G401 (cell line): ENCODE measurements around the gene CREB3L4. TPM values are rescaled to one million over a fixed set of nuclear protein-coding genes. Genes with fewer than 3 reads are reported as not detected.
A peak's percentile ranks its signal among the peaks of the same experiment; 100 is the strongest.

Experiments
- DNase-seq: peaks from one replicate; pipeline ENCODE4 v3.0.0-alpha.2; 2015; ENCODE audit warnings: low spot score
- in situ Hi-C: cut with HindIII; loops from 2 replicates; pipeline ENCODE4 v1.10.0; 2016; ENCODE audit warnings: low sequenced_read_pairs, mixed read lengths
- total RNA-seq: library from RNA; depleted of rRNA; stranded (reverse); fragments of >200 nt; shearing (Covaris generic); gene quantifications from 2 replicates; pipeline ENCODE4 v1.2.3, GENCODE V29; 2014

The CREB3L4 gene
- total RNA-seq, 1 experiment from 2014 or later, result 13.4 TPM

DNA sequence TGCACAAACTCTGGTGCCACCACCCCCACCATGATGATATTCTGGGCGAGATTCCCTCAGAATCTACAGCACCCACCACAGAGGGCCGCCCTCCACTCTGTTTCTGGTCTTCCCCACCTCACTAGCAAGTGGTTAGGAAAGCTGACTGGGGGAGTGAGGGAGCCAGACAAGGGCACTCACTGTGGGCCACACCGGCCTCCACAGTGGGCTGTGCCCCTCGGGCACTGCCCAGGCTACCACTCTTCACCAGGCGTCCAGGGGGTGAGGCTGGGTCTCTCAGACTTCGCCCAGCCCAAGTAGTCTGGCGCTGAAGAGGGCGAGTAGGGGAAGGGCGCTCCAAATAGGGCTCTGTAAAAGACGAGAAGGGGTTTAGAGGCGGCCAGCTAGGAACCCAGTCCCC lies 33.7 kb upstream of the CREB3L4 start:
- in situ Hi-C loops, result loop anchor here (25.0 kb wide), 1 partner anchor 122 kb away; no protein-coding TSS in a partner anchor
- DNase-seq, result no peak

DNA sequence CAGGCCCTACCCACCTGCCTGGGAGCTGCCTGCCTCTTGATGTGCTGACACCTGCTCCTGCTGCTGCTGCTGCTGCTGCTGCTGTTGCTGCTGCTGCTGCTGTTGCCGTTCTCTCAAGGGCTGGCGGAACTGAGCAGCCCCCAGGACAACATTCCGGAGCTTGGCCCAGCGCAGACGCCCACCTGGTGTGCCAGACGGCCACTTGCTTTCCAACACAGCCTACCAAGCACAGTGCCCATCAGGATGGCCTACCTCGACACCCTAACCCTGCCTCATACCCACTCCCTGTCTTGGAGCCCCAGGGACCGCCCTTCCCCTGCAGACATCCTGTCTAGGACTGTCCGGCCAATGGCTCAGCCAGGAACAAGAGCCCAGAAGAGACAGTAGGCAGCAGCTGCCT lies 33.0 kb upstream of the CREB3L4 start:
- in situ Hi-C loops, result loop anchor here (25.0 kb wide), 1 partner anchor 122 kb away; no protein-coding TSS in a partner anchor
- DNase-seq, result no peak

DNA sequence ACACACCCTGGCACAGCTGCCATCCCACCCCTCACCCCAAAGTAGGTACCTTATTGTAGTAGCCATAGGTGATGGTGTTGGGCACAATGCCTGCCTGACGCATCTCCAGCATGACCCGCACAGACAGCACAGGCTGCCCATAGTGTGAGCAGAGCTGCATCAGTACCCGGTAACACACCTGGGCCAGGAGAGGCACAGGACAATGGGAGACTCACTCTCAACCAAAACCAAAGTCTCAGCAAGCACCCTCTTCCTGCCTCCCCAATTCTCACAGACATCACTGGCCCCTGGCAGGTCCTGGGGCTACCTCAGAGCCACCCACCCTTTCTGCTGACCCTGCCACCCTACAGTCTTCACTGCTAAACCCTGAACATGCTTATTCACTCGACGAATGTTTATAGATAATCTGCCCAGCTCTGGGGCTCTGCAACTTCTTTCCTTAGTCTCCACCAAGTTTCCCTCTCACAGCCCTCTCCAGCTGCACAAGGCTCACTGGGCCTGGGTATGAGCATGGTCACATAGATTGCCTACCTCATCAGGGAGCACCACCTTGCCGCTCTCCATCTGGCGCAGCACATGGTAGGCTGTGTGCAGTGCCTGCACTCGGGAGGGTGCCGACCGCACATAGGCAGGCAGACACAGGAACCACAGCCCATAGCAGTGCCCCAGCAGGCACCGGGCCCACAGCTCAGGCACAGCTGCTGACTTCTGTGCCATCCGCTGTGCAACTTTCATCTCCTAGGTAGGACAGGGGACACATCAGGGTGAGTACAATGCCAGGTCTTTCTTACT lies 31.5 kb upstream of the CREB3L4 start:
- in situ Hi-C loops, result loop anchor here (25.0 kb wide), 1 partner anchor 124 kb away; no protein-coding TSS in a partner anchor
- peak; percentile 68 for DNase-seq

DNA sequence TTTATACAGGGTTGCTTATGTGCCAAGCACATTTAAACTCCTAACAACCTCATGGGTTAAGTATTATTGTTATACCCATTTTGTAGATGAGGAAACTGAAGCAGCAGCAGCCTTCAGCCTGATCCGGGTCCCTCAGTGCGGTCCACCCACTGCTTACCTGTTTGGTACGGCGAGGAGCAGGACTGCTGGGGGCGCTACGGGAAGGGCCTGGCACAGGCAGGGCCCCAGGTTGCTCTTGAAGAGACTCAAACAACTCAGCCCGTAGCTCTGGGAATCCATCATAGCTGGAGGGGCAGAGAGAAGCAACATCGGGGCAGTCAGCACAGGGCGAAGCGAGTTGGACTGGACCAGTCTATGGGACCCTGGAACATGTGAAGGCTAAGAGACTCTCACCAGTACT lies 30.4 kb upstream of the CREB3L4 start:
- in situ Hi-C loops, result loop anchor here (25.0 kb wide), 1 partner anchor 125 kb away; no protein-coding TSS in a partner anchor
- DNase-seq, result no peak

DNA sequence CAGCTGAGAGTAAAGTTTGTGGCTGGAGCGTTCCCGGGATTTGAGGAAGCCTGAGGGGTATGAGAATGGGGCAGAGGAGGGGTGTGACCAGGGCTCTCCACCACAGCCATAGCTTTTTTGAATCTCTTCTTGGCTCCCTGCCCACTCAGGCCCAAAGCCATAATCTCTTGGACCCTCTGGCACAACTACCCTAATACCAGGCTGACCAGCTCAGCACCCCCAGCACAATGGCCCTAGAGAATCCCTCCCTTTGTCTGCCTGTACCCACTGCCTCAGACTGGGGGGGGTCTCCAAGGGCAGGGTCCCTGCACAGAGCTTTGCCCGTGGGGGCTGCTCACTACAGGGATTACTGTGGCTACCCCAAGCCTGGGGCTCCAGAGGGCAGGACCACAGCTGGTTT lies 28.7 kb upstream of the CREB3L4 start:
- in situ Hi-C loops, result loop anchor here (25.0 kb wide), 1 partner anchor 127 kb away; no protein-coding TSS in a partner anchor
- no peak for DNase-seq

DNA sequence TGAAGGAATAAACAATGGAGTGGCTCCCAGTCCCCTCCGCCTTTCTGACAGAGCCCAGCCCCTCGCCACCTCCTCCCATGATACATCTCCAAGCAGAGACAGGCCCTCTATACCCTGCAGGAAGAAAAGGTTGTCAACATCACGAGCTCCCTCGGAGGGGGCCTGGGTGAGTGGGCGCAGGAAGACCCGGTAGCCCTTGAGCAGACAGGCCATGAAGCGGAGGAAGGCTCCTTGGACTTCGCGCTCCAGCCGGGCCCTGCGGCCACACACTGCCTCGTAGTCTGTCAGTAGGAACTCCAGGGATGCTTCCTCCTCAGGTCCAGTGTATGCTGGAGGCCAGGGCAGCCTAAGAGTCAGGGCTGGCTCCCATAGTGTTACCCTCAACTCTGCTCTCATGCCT lies 28.2 kb upstream of the CREB3L4 start:
- no peak for DNase-seq
- in situ Hi-C loops, result loop anchor here (25.0 kb wide), 1 partner anchor 127 kb away; no protein-coding TSS in a partner anchor

DNA sequence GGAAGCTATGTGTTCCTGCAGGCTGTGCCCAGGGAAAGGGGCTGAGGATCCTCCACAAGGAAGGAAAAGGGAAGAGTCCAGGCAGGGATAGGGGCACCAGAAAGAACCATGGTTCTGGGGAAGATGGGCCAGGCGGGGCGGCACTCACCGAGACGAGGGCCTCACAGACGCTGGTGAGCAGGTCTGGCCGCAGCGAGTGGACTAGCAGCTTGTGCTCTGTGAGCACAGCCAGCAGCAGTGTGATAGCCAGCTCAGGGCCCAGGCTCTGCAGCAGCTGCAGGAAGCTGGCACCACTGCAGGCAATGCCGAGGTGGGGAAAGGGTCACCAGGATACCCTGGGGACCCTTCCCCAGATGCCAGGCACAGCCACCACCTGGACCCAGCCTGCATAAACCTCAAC lies 26.9 kb upstream of the CREB3L4 start:
- in situ Hi-C loops, result loop anchor here (25.0 kb wide), 1 partner anchor 128 kb away; no protein-coding TSS in a partner anchor
- no peak for DNase-seq

DNA sequence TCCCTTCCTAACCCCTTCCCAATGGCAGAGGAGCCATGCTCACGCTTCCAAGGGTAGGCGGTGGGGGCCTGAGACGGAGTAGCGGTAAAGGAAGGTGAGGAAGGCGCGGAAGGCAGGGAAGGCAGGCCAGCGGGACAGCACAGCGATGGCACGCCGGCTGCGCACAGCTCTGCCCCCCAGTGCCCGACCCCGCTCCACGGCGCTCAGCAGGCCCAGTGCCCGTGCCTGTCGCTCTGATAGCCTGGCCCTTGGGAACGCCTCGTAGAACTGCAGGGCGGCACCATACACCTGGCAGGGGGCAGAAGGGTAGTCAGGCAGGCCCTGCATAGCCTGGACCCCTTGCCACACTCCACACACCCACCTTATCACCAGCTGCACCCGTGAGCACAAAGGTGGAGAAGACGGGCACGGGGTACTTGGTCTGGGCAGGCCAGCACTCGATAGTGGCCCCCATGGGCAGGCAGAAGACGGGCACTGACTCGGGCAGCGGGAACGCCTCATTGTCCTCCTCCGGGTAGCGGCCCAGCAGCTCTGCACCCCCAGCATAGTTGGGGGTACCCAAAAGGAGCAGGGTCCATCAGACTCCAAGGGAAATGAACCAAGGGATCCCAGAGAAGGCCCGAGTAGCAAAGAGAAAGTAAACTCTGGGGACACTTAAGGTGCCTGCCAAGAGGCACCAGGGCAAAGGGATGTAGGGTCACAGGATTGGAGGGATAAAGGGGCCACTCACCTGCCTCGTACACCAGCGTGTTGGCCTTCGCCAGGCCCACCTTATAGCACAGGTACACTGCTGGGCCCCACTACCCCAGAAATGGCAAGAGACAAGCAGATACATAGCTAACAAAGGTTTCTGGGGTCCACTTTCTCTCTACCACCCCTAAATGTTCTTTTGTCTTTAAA lies 25.6 kb upstream of the CREB3L4 start:
- no peak for DNase-seq
- in situ Hi-C loops, result loop anchor here (25.0 kb wide), 1 partner anchor 130 kb away; no protein-coding TSS in a partner anchor

DNA sequence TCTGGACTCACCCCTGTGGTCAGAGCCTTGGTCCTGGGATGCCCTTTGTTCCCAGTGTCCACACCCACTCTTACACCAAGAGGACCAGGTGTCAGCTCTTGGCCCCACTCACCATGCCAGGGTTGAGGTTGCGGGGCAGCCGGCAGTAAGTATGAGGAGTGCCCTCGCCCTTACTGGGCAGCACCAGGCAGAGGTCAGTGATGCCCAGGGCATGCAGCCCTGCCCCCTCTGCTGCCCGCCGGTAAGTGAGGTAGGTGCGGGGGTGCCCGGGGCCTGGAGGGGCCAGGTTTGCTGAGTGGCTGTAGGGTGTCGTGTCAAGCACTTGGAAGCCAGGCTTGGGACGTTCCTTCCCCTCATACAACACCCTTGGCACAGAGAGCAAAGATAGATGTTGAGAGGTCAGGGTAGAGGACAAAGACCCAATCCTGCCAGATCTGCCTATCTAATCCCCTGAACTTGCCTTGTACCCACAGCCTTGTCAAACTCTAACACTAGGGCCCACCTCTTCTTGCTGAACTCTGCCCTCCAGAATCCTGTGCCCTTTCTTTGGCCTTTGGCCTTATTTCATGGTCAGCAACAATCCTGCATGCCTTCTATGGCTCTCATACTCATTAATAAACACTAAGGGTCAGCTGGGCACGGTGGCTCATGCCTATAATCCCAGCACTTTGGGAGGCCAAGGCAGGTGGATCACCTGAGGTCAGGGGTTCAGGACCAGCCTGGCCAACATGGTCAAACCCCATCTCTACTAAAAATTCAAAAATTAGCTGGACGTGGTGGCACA lies 24.7 kb upstream of the CREB3L4 start:
- no peak for DNase-seq
- in situ Hi-C loops, result loop anchor here (25.0 kb wide), 1 partner anchor 131 kb away; no protein-coding TSS in a partner anchor

DNA sequence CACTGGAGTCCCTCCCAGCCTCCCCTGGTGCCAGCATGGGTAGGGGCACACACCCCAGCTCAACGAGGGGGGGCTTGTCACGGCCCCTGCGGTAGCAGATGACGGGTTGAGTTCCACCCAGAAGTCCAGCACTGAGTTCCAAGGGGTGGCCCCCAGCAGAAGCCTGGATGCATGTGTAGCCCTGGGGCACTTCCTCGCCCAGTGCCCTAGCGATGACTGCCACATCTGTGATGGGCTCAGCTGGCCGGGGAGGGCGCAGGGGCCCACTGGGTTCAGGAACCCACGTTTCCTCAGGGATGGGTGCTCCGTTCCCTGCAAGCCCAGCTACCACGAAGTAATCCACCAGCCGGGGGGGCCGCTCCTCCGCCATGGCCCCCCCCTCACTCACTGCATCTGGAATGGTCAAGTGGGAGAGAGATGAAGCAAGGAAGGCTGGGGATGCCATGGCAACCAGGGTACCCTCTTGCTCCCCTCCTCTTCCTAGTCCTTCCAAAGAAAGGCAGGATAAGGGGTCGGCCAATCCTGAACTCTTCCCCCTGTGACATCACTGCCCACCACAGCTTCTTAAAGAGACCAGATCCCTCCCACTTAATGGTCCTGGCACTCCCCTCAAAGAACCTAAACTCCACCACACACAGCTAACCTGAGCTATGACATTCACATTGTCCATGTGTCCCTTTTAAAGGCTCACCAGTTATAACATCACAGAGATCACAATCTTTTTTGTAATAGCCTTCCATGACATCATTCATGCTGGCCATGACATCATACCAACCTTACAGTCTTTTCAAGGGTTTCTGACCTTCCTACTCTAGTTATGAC lies 23.5 kb upstream of the CREB3L4 start:
- DNase-seq, result no peak
- in situ Hi-C loops, result loop anchor here (25.0 kb wide), 1 partner anchor 132 kb away; no protein-coding TSS in a partner anchor

DNA sequence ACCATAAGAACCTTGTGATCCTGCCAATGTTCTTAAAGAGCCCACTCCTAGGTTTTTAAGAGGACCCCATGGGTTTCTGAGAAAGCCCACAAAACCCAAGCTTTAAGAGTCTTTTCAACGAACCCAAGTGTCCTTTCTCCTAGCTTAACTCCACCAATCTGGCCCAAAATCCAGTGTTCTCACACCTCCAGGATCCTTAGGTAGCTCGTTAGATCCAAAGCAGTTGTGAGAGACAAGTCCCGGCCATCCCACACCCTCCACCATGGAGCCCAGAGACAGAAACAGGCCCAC lies 22.9 kb upstream of the CREB3L4 start:
- DNase-seq, result no peak
- in situ Hi-C loops, result loop anchor here (25.0 kb wide), 1 partner anchor 132 kb away; no protein-coding TSS in a partner anchor

DNA sequence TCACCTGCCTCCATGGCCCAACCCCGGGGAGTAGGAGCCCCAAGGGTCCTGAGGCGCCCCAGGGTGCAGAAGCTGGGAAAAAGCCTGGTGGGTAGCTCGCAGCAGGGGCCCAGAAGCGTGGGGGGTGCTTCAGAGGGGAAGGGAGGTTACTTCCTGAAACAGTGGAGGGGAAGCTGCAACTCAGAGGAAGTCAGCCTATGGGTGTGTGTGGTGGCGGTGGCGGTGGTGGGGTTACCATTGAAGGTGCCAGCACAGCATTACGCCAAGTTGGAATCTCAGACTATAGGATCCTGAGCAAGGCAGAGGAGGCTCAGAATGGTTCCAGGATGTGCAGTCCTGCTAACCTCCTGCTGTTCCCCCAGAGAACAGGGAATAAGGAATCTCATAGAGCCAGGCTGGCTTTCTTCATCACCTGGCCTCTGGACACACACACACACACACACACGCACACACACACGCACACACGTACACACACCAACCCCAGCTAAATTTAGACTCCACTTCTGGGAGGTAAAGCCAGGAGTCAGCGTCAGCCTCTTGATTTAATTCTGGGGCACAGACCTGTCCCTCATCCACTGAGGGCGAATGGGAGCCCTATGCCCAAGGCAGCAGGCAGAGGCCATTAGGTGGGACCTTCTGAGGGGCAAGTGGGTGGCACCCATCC lies 22.4 kb upstream of the CREB3L4 start:
- in situ Hi-C loops, result loop anchor here (25.0 kb wide), 1 partner anchor 133 kb away; no protein-coding TSS in a partner anchor
- DNase-seq, result no peak

DNA sequence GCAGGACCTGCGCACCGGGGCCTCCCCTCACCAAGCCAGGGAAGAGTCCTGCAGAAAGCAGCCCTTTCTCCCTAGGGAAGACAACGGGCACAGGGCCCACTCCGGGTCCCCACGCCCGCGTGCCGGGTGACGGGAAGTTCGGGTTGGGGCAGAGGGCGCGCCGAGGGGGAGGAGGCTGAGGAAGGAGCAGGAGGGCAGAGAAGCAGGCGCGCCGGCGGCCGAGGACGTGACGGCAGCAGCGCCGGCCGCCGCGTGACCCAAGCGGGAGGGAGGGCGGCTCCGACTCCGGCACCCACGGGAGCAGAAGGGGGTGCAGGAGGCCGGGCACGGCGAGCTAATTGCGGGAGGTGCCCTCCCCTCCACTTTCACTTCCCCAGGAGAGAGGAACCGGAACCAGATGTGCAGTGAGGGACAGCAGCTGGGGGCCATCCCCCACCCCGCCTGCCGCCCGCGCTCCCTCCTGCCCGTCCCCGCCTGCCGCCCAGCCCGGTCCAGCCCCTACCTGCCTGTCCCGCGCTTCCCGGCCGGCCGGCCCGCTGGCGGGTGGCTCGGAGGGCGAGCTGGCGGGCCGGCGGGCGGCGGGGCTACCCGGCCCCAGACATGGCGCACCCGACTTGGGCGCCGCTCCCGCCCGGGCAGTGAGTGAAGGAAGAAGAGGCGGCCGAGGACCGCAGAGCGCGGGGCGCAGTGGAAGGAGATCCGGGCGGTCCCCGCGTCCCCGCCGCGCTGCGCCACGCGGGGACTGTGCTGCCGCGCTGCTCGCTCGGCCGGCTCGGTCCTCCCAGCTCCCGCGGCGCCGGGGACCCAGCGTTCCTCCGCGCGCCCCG lies 21.7 kb upstream of the CREB3L4 start:
- peak; percentile 68 for DNase-seq
- in situ Hi-C loops, result loop anchor here (25.0 kb wide), 1 partner anchor 134 kb away; no protein-coding TSS in a partner anchor

DNA sequence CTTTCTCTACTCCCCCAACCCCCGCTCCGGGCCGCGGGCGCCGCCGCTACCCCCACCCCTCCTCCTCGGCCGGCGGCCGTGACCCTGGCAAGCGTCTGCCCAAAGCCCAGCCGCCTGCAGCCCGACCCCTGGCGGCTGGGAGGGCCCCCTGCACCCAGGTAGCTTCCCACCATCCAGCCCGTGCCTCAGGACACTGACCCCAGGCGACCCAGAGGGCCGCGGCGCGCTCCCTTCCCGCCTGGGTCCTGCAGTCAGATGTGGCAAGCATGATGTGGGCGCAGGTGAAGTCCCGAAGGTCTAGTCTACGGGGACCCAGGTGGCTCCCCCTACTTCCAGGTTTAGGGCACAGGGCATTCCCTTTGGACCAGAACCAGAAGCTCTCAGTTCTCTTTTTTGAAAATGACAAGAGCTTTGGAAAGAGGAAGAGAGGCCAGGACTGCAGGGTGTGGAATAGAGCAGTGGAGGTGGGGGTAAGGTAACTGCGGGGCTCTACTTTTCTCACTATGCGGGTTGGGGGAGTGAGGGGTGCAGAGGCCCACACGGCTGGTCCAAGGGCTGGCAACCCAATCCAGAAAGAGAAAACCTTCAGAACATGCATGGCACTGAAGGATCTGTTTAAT lies 21.0 kb upstream of the CREB3L4 start, which contains the start of gene DENND4B:
Gene DENND4B, minus strand, starts transcription at position 97 of the 620 bp plus-strand sequence. CDS start 2,344 bp downstream, outside the sequence.
- in situ Hi-C loops, result loop anchor here (25.0 kb wide), 1 partner anchor 134 kb away; no protein-coding TSS in a partner anchor
- DNase-seq, result peak; percentile 84

DNA sequence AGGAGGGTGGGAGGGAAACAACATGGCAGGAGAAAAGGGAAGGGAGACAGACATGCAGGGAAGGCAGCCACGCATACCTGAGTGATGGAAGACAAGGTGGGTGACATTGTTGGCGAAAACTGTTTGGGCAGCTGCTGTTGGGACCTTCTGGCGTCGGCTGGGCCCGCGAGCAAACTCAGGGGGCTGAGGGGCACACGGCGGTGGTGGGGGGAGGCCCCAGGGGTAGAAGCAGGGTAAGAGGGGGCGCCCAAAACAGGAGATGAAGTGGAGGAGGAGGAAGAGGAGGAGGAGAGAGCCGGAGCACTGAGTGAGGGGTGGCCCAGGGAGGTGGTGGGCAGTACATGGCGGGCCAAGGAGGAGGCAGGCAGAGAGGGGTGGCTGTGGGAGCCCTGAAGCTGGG lies 16.5 kb upstream of the CREB3L4 start:
- in situ Hi-C loops, result no loop called here

DNA sequence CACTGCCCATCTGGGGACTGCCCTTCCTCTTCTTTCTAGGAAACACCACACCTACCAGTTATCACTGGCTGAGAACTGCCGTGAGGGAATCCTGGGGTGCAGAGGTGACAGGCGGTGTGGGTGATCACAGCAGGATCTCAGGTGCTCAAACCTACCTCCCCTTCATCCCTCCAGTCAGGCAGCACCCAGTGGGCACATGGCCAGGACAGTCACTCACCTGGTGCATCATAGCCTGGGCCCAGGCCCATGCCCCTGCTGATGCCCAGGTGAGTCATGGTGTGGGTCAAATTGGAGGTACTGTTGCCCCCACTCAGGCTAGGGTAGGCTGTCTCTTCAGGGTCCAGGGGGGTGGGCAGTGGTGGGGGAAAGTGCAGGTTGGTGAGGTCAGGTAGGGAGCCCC lies 15.9 kb upstream of the CREB3L4 start:
- DNase-seq, result no peak
- in situ Hi-C loops, result no loop called here

More for the DNA sequence above, 16.5 kb upstream of the CREB3L4 start:
- no peak for DNase-seq
